Skeletal muscle cell (primary cell): ENCODE measurements around the gene WDR27.
"Not testable (repeated sequence)": the region's sequence is repeated elsewhere in the genome, so short reads cannot be mapped to it uniquely, and the experiment has no call there.

Source experiments
- DNase-seq: peaks from one replicate; pipeline ENCODE4 v3.0.0-alpha.2; 2010; ENCODE audit warnings: low read depth
- H3K4me3 ChIP-seq: 2 replicates; pipeline ENCODE4 v1.5.1; 2011; ENCODE audit warnings: low read depth, mild to moderate bottlenecking, control low read depth, low read length, moderate library complexity

WDR27 gene

GRCh38 chr6:169646906-169647567, 54.8 kb downstream of the WDR27 start:
- no peak for DNase-seq
- no peak overlapping the region for H3K4me3 ChIP-seq

- not testable (repeated sequence) for DNase-seq, H3K4me3 ChIP-seq
Observed at GRCh38 chr6:169645459-169645858, 56.4 kb downstream of the WDR27 start.

GRCh38 chr6:169643521-169643920, 58.3 kb downstream of the WDR27 start:
- no peak for DNase-seq
- no peak overlapping the region for H3K4me3 ChIP-seq

GRCh38 chr6:169642455-169642854, 59.4 kb downstream of the WDR27 start:
- no peak for DNase-seq

GRCh38 chr6:169641461-169642085, 60.3 kb downstream of the WDR27 start:
- H3K4me3 ChIP-seq, result no peak overlapping the region
- DNase-seq, result no peak

More at GRCh38 chr6:169642455-169642854, 59.4 kb downstream of the WDR27 start:
- H3K4me3 ChIP-seq, result no peak overlapping the region

GRCh38 chr6:169640983-169641382, 60.8 kb downstream of the WDR27 start:
- no peak overlapping the region for H3K4me3 ChIP-seq
- DNase-seq, result no peak

GRCh38 chr6:169640351-169640852, 61.4 kb downstream of the WDR27 start:
- no peak overlapping the region for H3K4me3 ChIP-seq
- no peak for DNase-seq

- H3K4me3 ChIP-seq, result no peak overlapping the region
- DNase-seq, result no peak
Observed at GRCh38 chr6:169639653-169640278, 62.1 kb downstream of the WDR27 start.

- DNase-seq, result no peak
- H3K4me3 ChIP-seq, result no peak overlapping the region
Observed at GRCh38 chr6:169638915-169639314, 62.9 kb downstream of the WDR27 start.

- no peak for DNase-seq
- H3K4me3 ChIP-seq, result no peak overlapping the region
Observed at GRCh38 chr6:169638388-169638787, 63.4 kb downstream of the WDR27 start.

GRCh38 chr6:169635345-169635744, 66.5 kb downstream of the WDR27 start:
- no peak overlapping the region for H3K4me3 ChIP-seq
- no peak for DNase-seq

GRCh38 chr6:169632841-169633240, 69.0 kb downstream of the WDR27 start:
- H3K4me3 ChIP-seq, result no peak overlapping the region
- no peak for DNase-seq

- H3K4me3 ChIP-seq, result no peak overlapping the region
- DNase-seq, result no peak
Observed at GRCh38 chr6:169629256-169629655, 72.6 kb downstream of the WDR27 start.

- H3K4me3 ChIP-seq, result no peak overlapping the region
- DNase-seq, result no peak
Observed at GRCh38 chr6:169627736-169628607, 73.9 kb downstream of the WDR27 start.

- H3K4me3 ChIP-seq, result no peak overlapping the region
- DNase-seq, result no peak
Observed at GRCh38 chr6:169626649-169627048, 75.2 kb downstream of the WDR27 start.

GRCh38 chr6:169626169-169626568, 75.7 kb downstream of the WDR27 start:
- H3K4me3 ChIP-seq, result no peak overlapping the region
- DNase-seq, result no peak

- no peak overlapping the region for H3K4me3 ChIP-seq
- DNase-seq, result no peak
Observed at GRCh38 chr6:169625376-169625775, 76.5 kb downstream of the WDR27 start.

GRCh38 chr6:169624785-169625184, 77.0 kb downstream of the WDR27 start:
- no peak for DNase-seq
- no peak overlapping the region for H3K4me3 ChIP-seq

- no peak overlapping the region for H3K4me3 ChIP-seq
Observed at GRCh38 chr6:169623975-169624374, 77.9 kb downstream of the WDR27 start.

GRCh38 chr6:169623343-169623742, 78.5 kb downstream of the WDR27 start:
- no peak overlapping the region for H3K4me3 ChIP-seq
- DNase-seq, result no peak

More at GRCh38 chr6:169623975-169624374, 77.9 kb downstream of the WDR27 start:
- no peak for DNase-seq
